ENCODE results near the gene AFTPH.

Gene AFTPH

DNA sequence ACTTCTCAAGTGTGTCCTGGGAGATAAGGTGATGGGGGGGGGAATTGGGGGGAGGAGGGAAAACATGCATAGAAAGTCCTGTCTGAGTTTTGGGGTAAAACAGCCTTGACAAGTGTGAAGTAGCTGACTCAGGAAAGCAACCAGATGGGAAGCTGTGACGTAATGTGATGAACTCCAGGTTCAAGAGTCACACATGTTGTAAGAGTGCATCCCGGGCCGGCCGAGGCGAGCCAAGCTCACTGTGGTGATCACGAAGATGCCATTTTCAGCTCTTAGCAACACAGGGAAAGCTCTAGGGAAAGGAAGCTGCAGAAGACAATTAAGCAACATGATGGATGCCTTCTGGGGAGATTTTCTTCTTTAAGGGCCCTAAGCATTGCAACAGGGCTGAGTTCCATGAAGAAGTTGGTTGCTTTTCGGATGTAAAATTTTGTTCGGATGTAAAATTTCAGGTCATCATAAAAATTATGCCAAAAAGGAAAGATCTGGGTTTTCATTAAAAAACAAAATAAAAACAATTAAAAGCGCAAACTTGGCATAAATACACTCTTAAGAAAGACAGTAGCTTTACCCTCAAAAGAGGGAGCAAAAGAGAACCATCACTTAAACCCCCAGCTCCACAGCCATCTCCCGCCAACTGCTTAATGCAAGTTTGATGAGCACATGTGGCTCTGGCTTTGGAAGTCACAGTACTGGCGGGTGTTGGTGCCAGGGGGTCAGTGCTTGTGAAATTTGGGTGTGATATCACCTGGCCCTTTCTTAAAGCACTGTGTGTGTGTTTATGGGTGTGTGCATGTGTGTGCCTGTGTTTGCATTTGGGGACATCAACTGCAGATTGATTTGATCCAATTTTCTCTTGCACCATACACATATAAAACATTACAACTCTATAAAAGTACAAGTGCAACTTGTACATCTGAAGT lies 110.5 kb downstream of the AFTPH start:
- no peak for DNase-seq

- no peak for DNase-seq
Measured at GRCh38 chr2:64635976-64636911, 112.1 kb downstream of the AFTPH start.

- DNase-seq: no peak
Measured at GRCh38 chr2:64637000-64637635, 113.0 kb downstream of the AFTPH start.

DNA sequence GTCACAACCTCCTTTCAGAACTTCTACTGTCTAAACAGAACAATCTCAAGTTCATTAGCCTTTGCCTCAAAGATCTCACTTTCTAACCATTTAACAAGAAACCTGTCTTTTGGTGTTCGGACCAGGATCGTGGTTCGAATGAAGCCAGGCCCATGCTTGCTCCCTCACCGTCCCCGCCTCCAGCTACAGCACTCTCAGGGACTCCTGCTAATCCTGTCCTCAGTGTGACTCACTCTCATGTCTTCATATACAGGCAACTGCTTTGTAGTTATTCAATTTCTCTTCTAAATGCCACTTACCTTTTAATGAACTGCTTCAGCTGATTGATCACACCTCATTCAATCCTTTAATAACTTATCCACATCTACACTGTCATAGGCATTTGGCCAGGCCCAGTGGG lies 113.8 kb downstream of the AFTPH start:
- DNase-seq: no peak

- no peak for DNase-seq
Measured at GRCh38 chr2:64638502-64639120, 114.5 kb downstream of the AFTPH start.

GRCh38 chr2:64639691-64640090 lies 115.6 kb downstream of the AFTPH start:
- no peak for DNase-seq

GRCh38 chr2:64640153-64641044 lies 116.3 kb downstream of the AFTPH start:
- no peak for DNase-seq

GRCh38 chr2:64641599-64641998 lies 117.5 kb downstream of the AFTPH start:
- DNase-seq: no peak
